GM18858 (cell line): ENCODE results near the gene SLIRP.
A peak's percentile ranks its signal among the peaks of the same experiment; 100 is the strongest.
"Not testable (repeated sequence)": the region's sequence is repeated elsewhere in the genome, so short reads cannot be mapped to it uniquely, and the experiment has no call there.

ENCODE experiments used
- ATAC-seq: cut with Tn5 transposase; IDR thresholded peaks from one replicate; pipeline ENCODE4 v1.9.1; 2021; ENCODE audit not compliant: unreplicated experiment

Gene SLIRP

GRCh38 chr14:77707724-77708408 is at the start of gene SLIRP, which contains the start of gene ALKBH1:
Gene SLIRP, plus strand, starts transcription at chr14:77708103. Its CDS starts 9 bp downstream, at chr14:77708112.
Gene ALKBH1, minus strand, starts transcription at chr14:77708023. Its CDS starts 19 bp downstream, at chr14:77708004.
- ATAC-seq = peak; percentile 95

- no peak for ATAC-seq
Measured at GRCh38 chr14:77659831-77660230, 48.1 kb upstream of the SLIRP start.

GRCh38 chr14:77660754-77661153 is 47.1 kb upstream of the SLIRP start:
- no peak for ATAC-seq

DNA sequence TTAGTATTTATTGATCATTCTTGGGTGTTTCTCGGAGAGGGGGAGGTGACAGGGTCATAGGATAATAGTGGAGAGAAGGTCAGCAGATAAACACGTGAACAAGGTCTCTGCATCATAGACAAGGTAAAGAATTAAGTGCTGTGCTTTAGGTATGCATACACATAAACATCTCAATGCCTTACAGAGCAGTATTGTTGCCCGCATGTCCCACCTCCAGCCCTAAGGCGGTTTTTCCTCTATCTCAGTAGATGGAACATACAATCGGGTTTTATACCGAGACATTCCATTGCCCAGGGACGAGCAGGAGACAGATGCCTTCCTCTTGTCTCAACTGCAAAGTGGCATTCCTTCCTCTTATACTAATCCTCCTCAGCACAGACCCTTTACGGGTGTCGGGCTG is 46.3 kb upstream of the SLIRP start:
- not testable (repeated sequence) for ATAC-seq

- no peak for ATAC-seq
Measured at GRCh38 chr14:77663293-77663692, 44.6 kb upstream of the SLIRP start.

DNA sequence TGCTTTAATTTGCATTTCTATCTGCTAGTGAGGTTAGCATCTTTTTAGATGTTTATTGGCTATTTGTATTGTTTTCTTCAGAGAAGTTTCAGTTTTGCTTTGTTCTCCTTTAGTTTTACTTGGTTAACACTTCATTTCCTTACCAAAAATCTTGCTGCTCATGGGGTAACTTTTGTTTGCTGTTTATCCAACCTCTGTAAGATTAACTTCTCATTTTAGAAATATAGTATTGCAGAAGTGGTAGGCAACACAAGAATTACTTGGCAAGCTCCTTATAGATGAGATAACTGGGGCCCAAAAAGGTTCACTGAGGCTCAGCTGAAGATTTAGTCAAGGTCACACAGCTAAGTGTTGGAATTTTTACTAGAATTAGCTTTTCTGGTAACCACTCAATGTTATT is 40.6 kb upstream of the SLIRP start:
- no peak for ATAC-seq

DNA sequence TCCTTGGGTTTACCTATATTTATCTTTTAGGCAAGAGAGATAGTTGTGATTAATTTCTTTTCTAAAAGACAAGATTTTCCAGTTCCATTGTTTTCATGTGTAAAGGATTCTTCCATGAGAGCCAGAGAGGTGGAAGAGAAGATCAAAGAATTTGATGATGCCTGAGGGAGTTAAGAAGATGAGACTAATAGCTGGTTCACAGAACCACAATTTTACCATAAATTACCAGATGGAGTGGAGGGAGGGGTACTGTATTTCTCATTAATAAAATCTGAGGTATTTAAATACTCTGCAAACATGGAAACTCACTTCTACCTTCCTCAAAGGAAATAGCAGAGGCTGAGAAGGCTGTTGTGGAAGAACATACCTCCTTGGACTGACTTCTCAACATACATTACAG is 34.7 kb upstream of the SLIRP start:
- no peak for ATAC-seq

DNA sequence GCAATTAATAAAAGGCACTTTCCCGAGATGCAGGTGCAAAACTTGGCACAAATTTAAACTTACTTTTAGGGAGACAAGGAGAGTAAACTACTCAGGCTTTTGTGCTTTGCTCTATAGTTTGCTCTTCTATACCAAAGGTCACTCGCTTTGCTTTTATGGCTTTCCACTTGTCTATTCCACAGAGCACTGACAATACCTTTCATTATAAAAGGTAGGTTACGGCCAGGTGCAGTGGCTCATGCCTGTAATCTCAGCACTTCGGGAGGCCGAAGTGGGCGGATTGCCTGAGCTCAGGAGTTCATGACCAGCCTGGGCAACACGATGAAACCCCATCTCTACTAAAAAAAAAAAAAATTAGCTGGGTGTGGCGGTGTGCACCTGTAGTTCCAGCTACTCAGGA is 33.0 kb upstream of the SLIRP start:
- ATAC-seq = no peak

- ATAC-seq = no peak
Measured at GRCh38 chr14:77681196-77682157, 26.4 kb upstream of the SLIRP start.

DNA sequence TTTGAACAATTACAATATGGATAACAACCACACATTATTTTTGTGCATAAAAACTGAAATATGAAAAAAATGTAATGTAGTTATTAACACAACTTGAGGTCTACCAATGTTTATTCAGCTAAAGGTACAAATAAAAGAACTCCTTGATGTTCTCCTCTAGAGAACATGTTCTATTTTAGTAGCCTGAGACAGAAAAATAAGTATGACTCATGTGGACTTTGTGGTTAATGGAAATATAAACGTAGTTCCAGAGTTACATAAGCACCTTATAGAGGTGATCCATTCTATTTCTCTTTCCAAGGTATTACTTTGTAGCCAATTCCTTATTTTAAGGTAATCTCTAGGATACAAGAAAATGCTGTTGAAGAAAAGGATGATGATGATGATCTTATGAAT is 25.7 kb upstream of the SLIRP start:
- ATAC-seq = no peak

- no peak for ATAC-seq
Measured at GRCh38 chr14:77691259-77691658, 16.6 kb upstream of the SLIRP start.

DNA sequence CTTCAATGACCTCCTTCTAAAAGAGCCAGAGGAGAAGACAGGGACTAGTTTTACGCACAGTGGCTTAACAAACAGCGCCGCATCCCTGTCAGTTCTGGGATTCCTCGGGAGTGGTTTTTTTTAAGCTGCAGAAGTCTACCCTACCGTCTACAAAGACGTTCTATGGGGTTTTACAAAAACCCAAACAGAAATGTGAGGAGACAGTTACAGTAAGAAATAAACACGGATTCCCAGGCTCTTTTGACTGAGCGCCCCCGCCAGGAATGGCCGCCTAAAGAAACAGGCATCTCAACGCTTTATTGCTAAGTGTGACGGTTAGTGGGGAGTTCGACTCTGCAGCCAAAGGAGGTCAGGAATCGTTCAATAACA is 564 bp upstream of the SLIRP start:
- no peak for ATAC-seq

DNA sequence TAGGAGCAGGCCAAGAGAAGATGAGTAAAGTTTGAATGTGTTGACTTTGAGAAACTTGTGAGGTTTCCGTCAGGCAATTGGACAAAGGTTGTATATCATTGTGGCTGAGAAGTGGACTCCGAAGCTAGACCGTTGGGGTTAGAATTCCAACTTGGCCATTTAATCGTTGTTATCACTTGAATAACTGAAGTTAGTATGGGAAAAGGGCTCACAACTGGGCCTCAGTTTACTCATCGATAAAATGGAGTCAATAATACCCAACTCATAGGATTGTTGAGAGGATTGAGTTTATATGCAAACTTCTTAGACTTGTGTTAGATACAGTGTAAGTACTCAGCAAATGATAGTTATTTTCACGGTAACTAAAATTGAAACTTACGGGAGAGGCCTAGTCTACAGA is 846 bp downstream of the SLIRP start:
- ATAC-seq = no peak

DNA sequence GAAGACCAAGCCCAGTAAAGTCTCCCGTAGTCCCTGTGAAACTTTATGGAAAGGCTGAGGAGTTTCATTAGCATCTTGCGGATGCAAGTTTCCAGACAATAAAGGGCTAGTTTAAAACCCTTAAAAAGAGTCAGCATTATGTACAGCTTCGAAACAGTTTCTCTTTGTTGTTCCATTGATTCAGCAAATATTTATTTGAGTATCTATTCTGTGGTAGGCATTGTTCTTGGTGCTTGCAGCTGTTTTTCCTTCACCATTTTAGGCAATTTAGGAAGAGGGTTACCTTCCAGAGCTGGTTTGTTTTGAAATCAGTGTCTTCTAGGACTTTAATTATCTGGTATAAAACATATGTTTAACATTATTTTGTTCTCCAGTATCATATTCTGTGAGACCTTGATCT is 1.5 kb downstream of the SLIRP start:
- no peak for ATAC-seq

- no peak for ATAC-seq
Measured at GRCh38 chr14:77710364-77710763, 2.5 kb downstream of the SLIRP start.

- ATAC-seq = no peak
Measured at GRCh38 chr14:77714926-77715325, 7.0 kb downstream of the SLIRP start.

GRCh38 chr14:77717608-77718305 is 9.9 kb downstream of the SLIRP start:
- ATAC-seq = no peak

DNA sequence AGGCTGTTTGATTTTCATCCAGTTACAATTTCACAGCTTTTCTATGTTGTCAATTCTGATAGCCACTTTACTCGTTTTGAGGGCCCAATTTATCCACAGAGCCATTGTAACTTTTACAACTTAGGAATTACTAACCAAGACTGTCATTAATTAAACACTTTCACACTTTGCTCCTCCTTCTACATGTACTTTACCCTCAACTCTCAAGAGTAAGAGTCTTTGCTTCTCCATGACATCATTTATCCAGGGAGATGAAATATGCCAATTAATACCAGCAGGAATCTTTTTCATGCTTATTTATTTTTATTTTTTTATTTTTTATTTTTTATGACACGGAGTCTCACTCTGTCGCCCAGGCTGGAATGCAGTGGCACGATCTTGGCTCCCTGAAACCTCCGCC is 13.5 kb downstream of the SLIRP start:
- no peak for ATAC-seq

GRCh38 chr14:77722301-77722700 is 14.4 kb downstream of the SLIRP start:
- no peak for ATAC-seq

GRCh38 chr14:77730976-77731497 is 23.1 kb downstream of the SLIRP start:
- no peak for ATAC-seq

GRCh38 chr14:77738559-77739250 is 30.8 kb downstream of the SLIRP start:
- no peak for ATAC-seq
